Kidney tubule cell (primary cell): ENCODE measurements around the gene NEURL2.
A peak's percentile ranks its signal among the peaks of the same experiment; 100 is the strongest.

Source experiments
- DNase-seq: peaks from one replicate; pipeline ENCODE4 v3.0.0-alpha.2; 2018; ENCODE audit warnings: low spot score

Gene NEURL2

GRCh38 chr20:45872626-45873025 is 18.4 kb downstream of the NEURL2 start:
- DNase-seq, result no peak

GRCh38 chr20:45867819-45868176 is 23.2 kb downstream of the NEURL2 start:
- DNase-seq, result peak; percentile 74

- DNase-seq, result no peak
These were observed 23.7 kb downstream of the NEURL2 start for GRCh38 chr20:45867136-45867818.

- DNase-seq, result no peak
These were observed 24.6 kb downstream of the NEURL2 start for GRCh38 chr20:45866454-45866853.

GRCh38 chr20:45863543-45864470 is 27.2 kb downstream of the NEURL2 start:
- DNase-seq, result no peak

GRCh38 chr20:45861221-45862075 is 29.6 kb downstream of the NEURL2 start:
- DNase-seq, result peak; percentile 37

- DNase-seq, result no peak
These were observed 30.3 kb downstream of the NEURL2 start for GRCh38 chr20:45860560-45861220.

GRCh38 chr20:45859916-45860315 is 31.1 kb downstream of the NEURL2 start:
- DNase-seq, result no peak

GRCh38 chr20:45857882-45858216 is 33.2 kb downstream of the NEURL2 start:
- DNase-seq, result no peak

GRCh38 chr20:45857114-45857881 is 33.7 kb downstream of the NEURL2 start, which contains the start of the genes ACOT8 and ZSWIM3:
Gene ACOT8 (minus strand): TSS chr20:45857392. CDS start chr20:45857315, 77 bp downstream.
Gene ZSWIM3 (plus strand): TSS chr20:45857614. CDS start chr20:45857826, 212 bp downstream.
- DNase-seq, result peak; percentile 100

- DNase-seq, result no peak
These were observed 37.5 kb downstream of the NEURL2 start for GRCh38 chr20:45853484-45853883.

GRCh38 chr20:45852326-45852725 is 38.7 kb downstream of the NEURL2 start:
- no peak for DNase-seq

GRCh38 chr20:45851501-45851900 is 39.5 kb downstream of the NEURL2 start:
- no peak for DNase-seq

- no peak for DNase-seq
These were observed 40.1 kb downstream of the NEURL2 start for GRCh38 chr20:45850926-45851325.

GRCh38 chr20:45850238-45850637 is 40.8 kb downstream of the NEURL2 start:
- no peak for DNase-seq

- DNase-seq, result no peak
These were observed 41.9 kb downstream of the NEURL2 start for GRCh38 chr20:45848969-45849582.

GRCh38 chr20:45848421-45848820 is 42.6 kb downstream of the NEURL2 start:
- no peak for DNase-seq

- no peak for DNase-seq
These were observed 45.6 kb downstream of the NEURL2 start for GRCh38 chr20:45845452-45845851.

- DNase-seq, result no peak
These were observed 47.5 kb downstream of the NEURL2 start for GRCh38 chr20:45843506-45843905.

- no peak for DNase-seq
These were observed 48.7 kb downstream of the NEURL2 start for GRCh38 chr20:45842169-45842812.
